Neuronal stem cell (in vitro differentiated cells): ENCODE results near the gene ZDHHC20.

ENCODE experiments used
- DNase-seq: peaks from one replicate; pipeline ENCODE4 v3.0.0-alpha.2; 2013; ENCODE audit warnings: low spot score
- H2AFZ ChIP-seq: one replicate; pipeline ENCODE4 v1.6.1; 2013; ENCODE audit warnings: mild to moderate bottlenecking, low read length, inconsistent platforms
- H2AK5ac ChIP-seq: 2 replicates; pipeline ENCODE4 v1.6.1; 2013; ENCODE audit warnings: low read depth, mild to moderate bottlenecking, inconsistent platforms, low read length, moderate library complexity, mixed read lengths
- H2BK120ac ChIP-seq: 2 replicates; pipeline ENCODE4 v1.6.1; 2013; ENCODE audit warnings: low read depth, mild to moderate bottlenecking, inconsistent platforms, low read length, moderate library complexity, mixed read lengths
- H2BK12ac ChIP-seq: one replicate; pipeline ENCODE4 v1.6.1; 2013; ENCODE audit warnings: low read length, inconsistent platforms
- H2BK15ac ChIP-seq: 2 replicates; pipeline ENCODE4 v1.6.1; 2013; ENCODE audit warnings: mild to moderate bottlenecking, low read length, inconsistent platforms, mixed read lengths
- H2BK5ac ChIP-seq: one replicate; pipeline ENCODE4 v1.6.1; 2013; ENCODE audit warnings: inconsistent platforms, mild to moderate bottlenecking, low read length, moderate library complexity
- H3K14ac ChIP-seq: one replicate; pipeline ENCODE4 v1.6.1; 2013; ENCODE audit warnings: low read length, inconsistent platforms
- H3K18ac ChIP-seq: 2 replicates; pipeline ENCODE4 v1.6.1; 2013; ENCODE audit warnings: low read length, inconsistent platforms
- H3K23ac ChIP-seq: 2 replicates; pipeline ENCODE4 v1.6.1; 2013; ENCODE audit warnings: low read depth, mild to moderate bottlenecking, mixed read lengths, low read length, inconsistent platforms; ENCODE audit not compliant: poor library complexity
- H3K27ac ChIP-seq: replicated peaks from 3 replicates; pipeline ENCODE4 v1.5.1; 2013; ENCODE audit warnings: low read length, inconsistent platforms
- H3K27me3 ChIP-seq, 3 experiments: 2 replicates each; pipeline ENCODE4 v1.6.1; 2013; ENCODE audit warnings: low read length in 3 of 3, mild to moderate bottlenecking in 2 of 3, inconsistent platforms in 1 of 3, low read depth in 1 of 3, mixed read lengths in 1 of 3, moderate library complexity in 1 of 3; ENCODE audit not compliant: control insufficient read depth in 3 of 3, insufficient read depth in 3 of 3
- H3K36me3 ChIP-seq, 2 donors: replicated peaks in 1 of 2; 2 replicates each; pipeline ENCODE4 v1.6.1; 2013; ENCODE audit warnings: low read length in 2 of 2; ENCODE audit not compliant: control insufficient read depth in 2 of 2, insufficient read depth in 2 of 2
- H3K4ac ChIP-seq: 2 replicates; pipeline ENCODE4 v1.6.1; 2013; ENCODE audit warnings: inconsistent platforms, mild to moderate bottlenecking, low read length, moderate library complexity
- H3K4me1 ChIP-seq, 2 donors: 1 replicate in 1 of 2; 2 replicates in 1 of 2; pipeline ENCODE4 v1.6.1; 2013; ENCODE audit warnings: low read length in 2 of 2, low read depth in 1 of 2; ENCODE audit not compliant: control insufficient read depth in 2 of 2, insufficient read depth in 1 of 2
- H3K4me2 ChIP-seq: one replicate; pipeline ENCODE4 v1.6.1; 2013; ENCODE audit warnings: mild to moderate bottlenecking, low read length, inconsistent platforms; ENCODE audit not compliant: insufficient read depth, poor library complexity, severe bottlenecking
- H3K4me3 ChIP-seq, 2 donors: 2 replicates each; pipeline ENCODE4 v1.5.1; 2013; ENCODE audit warnings: low read length in 2 of 2, mild to moderate bottlenecking in 2 of 2, inconsistent platforms in 1 of 2, moderate library complexity in 1 of 2
- H3K79me1 ChIP-seq: one replicate; pipeline ENCODE4 v1.6.1; 2013; ENCODE audit warnings: low read depth, mild to moderate bottlenecking, inconsistent platforms, low read length, moderate library complexity
- H3K9ac ChIP-seq: one replicate; pipeline ENCODE4 v1.6.1; 2013; ENCODE audit warnings: mild to moderate bottlenecking, low read depth, low read length, inconsistent platforms; ENCODE audit not compliant: poor library complexity
- H3K9me3 ChIP-seq, 2 donors: replicated peaks in 1 of 2; 2 replicates each; pipeline versions ENCODE3 to v1.6.1; 2013; ENCODE audit warnings: low read length in 2 of 2, mild to moderate bottlenecking in 2 of 2, inconsistent platforms in 1 of 2, low read depth in 1 of 2, mixed read lengths in 1 of 2, moderate library complexity in 1 of 2; ENCODE audit not compliant: control insufficient read depth in 2 of 2, insufficient read depth in 1 of 2
- H4K8ac ChIP-seq: one replicate; pipeline ENCODE4 v1.6.1; 2013; ENCODE audit warnings: low read depth, mild to moderate bottlenecking, inconsistent platforms, low read length, moderate library complexity
- H4K91ac ChIP-seq: one replicate; pipeline ENCODE4 v1.6.1; 2013; ENCODE audit warnings: low read length, low read depth, mild to moderate bottlenecking, inconsistent platforms; ENCODE audit not compliant: poor library complexity
- WGBS, 2 donors: extraction: QIAGEN DNeasy Blood & Tissue Kit; methylation state at CpG; one replicate each; pipeline ENCODE4 v1.1.7; 2013; ENCODE audit warnings: missing lambda C conversion rate in 2 of 2, mixed read lengths in 1 of 2; ENCODE audit not compliant: insufficient read length in 2 of 2, insufficient replicate concordance in 1 of 2; ENCODE audit errors: extremely low coverage in 2 of 2; 5-methylcytosine and 5-hydroxymethylcytosine counted together

Gene ZDHHC20

DNA sequence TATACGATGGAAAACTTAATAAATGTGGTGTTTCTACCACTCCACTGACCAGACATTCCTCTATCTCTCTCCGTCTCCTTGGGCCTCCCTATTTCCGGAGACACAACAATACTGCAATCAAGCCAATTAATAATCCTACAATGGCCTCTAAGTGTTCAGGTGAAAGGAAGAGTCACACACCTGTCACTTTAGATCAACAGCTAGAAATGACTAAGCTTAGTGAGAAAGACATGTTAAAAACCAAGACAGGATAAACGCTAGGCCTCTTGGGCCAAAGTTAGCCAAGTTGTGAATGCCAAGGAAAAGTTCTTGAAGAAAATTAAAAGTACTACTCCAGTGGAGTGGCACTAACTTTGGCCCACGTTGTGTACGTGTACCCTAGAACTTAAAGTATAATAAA, 22.5 kb downstream of the ZDHHC20 start:
- no peak for DNase-seq
- Histone ChIP-seq H4K8ac (no peak overlapping the region), H3K27ac (no peak overlapping the region), H3K4me1 (no peaks in the 10 kb centered on the region), H3K9me3 (peaks cover 7 to 41% of the 10 kb centered on the region in 2 donors), H2BK120ac (no peak overlapping the region), H2AK5ac (no peak overlapping the region), H3K27me3 (no peaks in the 10 kb centered on the region), H3K18ac (no peak overlapping the region), H3K23ac (no peak overlapping the region), H3K36me3 (peaks cover 0 to 12% of the 10 kb centered on the region in 2 donors), H4K91ac (no peak overlapping the region), H3K4ac (no peak overlapping the region), H3K4me3 (no peak overlapping the region), H3K14ac (no peak overlapping the region), H2BK15ac (no peak overlapping the region), H3K4me2 (no peak overlapping the region), H3K79me1 (peaks cover 2% of the 10 kb centered on the region), H2AFZ (no peak overlapping the region), H3K9ac (no peak overlapping the region), H2BK12ac (no peak overlapping the region), H2BK5ac (no peak overlapping the region)
- no CpG with 5 or more reads among the region's 6 CpGs for WGBS, 2 donors

DNA sequence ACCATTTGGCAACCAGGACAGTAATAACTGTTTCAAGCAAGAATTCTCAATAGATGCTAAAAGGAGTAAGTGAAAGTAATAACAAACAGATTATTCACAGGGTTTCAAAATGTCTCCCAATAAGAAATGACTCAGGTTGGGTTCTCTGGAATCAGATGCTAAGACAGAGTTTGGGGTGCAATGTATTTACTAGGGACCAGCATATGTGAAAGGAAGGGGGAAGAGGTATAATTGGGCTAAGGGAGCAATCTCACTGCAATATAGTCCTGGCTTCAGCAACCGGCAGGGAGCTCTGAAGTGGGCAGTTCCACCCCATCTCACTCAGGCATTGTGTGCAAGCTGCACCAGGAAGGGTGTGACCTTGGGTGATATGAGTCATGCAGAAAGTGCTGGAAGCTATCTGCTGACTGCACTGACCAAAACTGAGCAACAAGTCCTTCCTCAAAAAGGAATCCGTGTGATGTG, 23.4 kb downstream of the ZDHHC20 start:
- Histone ChIP-seq H3K4me1 (no peaks in the 10 kb centered on the region), H3K36me3 (peaks cover 0 to 12% of the 10 kb centered on the region in 2 donors), H2BK12ac (no peak overlapping the region), H3K79me1 (peaks cover 2% of the 10 kb centered on the region), H4K91ac (no peak overlapping the region), H3K14ac (no peak overlapping the region), H3K9me3 (peaks cover 7 to 41% of the 10 kb centered on the region in 2 donors), H4K8ac (no peak overlapping the region), H2AFZ (no peak overlapping the region), H2BK15ac (no peak overlapping the region), H3K9ac (no peak overlapping the region), H2BK5ac (no peak overlapping the region), H3K27ac (no peak overlapping the region), H2AK5ac (no peak overlapping the region), H3K4me2 (no peak overlapping the region), H3K4me3 (no peak overlapping the region), H3K18ac (no peak overlapping the region), H3K4ac (no peak overlapping the region), H3K23ac (no peak overlapping the region), H3K27me3 (no peaks in the 10 kb centered on the region), H2BK120ac (no peak overlapping the region)
- no CpG with 5 or more reads among the region's 2 CpGs for WGBS, 2 donors
- no peak for DNase-seq

- Histone ChIP-seq H4K91ac (no peak overlapping the region), H3K27me3 (no peaks in the 10 kb centered on the region), H3K4me2 (no peak overlapping the region), H2BK15ac (no peak overlapping the region), H2BK12ac (no peak overlapping the region), H3K4me1 (no peaks in the 10 kb centered on the region), H3K9ac (no peak overlapping the region), H3K9me3 (peaks cover 7 to 43% of the 10 kb centered on the region in 2 donors), H3K4me3 (no peak overlapping the region), H3K14ac (no peak overlapping the region), H3K36me3 (peaks cover 0 to 12% of the 10 kb centered on the region in 2 donors), H2BK5ac (no peak overlapping the region), H3K18ac (no peak overlapping the region), H4K8ac (no peak overlapping the region), H2BK120ac (no peak overlapping the region), H3K4ac (no peak overlapping the region), H2AFZ (no peak overlapping the region), H2AK5ac (no peak overlapping the region), H3K27ac (no peak overlapping the region), H3K23ac (no peak overlapping the region), H3K79me1 (peaks cover 2% of the 10 kb centered on the region)
- no CpG with 5 or more reads among the region's 2 CpGs for WGBS, 2 donors
- DNase-seq: no peak
Measured at GRCh38 chr13:21435231-21435630, 23.9 kb downstream of the ZDHHC20 start.

- WGBS, 2 donors: no CpG with 5 or more reads among the region's 3 CpGs
- Histone ChIP-seq H2AFZ (no peak overlapping the region), H3K23ac (no peak overlapping the region), H2BK15ac (no peak overlapping the region), H4K8ac (no peak overlapping the region), H3K4ac (no peak overlapping the region), H3K9ac (no peak overlapping the region), H3K18ac (no peak overlapping the region), H3K36me3 (peaks cover 0 to 12% of the 10 kb centered on the region in 2 donors), H3K9me3 (peaks cover 10 to 47% of the 10 kb centered on the region in 2 donors), H3K27ac (no peak overlapping the region), H3K27me3 (no peaks in the 10 kb centered on the region), H2BK5ac (no peak overlapping the region), H3K14ac (no peak overlapping the region), H3K4me1 (no peaks in the 10 kb centered on the region), H3K4me3 (no peak overlapping the region), H2AK5ac (no peak overlapping the region), H2BK12ac (no peak overlapping the region), H2BK120ac (no peak overlapping the region), H3K4me2 (no peak overlapping the region), H3K79me1 (peaks cover 2% of the 10 kb centered on the region), H4K91ac (no peak overlapping the region)
- DNase-seq: no peak
Measured at GRCh38 chr13:21434588-21434987, 24.5 kb downstream of the ZDHHC20 start.
